Chondrocyte (in vitro differentiated cells): ENCODE measurements around the gene RAD54L2. TPM values are rescaled to one million over a fixed set of nuclear protein-coding genes. Genes with fewer than 3 reads are reported as not detected.
A peak's percentile ranks its signal among the peaks of the same experiment; 100 is the strongest.
"Not testable (repeated sequence)": the region's sequence is repeated elsewhere in the genome, so short reads cannot be mapped to it uniquely, and the experiment has no call there.

Source experiments
- DNase-seq: peaks from one replicate; pipeline ENCODE4 v3.0.0; 2021; ENCODE audit warnings: mixed read lengths, low spot score
- H3K27ac Mint-ChIP-seq: one replicate; pipeline ENCODE4 v1.8.0; 2021; ENCODE audit warnings: mild to moderate bottlenecking, moderate library complexity, mixed read lengths; ENCODE audit not compliant: unreplicated experiment
- H3K27me3 Mint-ChIP-seq: 2 replicates; pipeline ENCODE4 v1.8.0; 2021; ENCODE audit warnings: low read depth, mixed read lengths
- H3K36me3 Mint-ChIP-seq: 2 replicates; pipeline ENCODE4 v1.8.0; 2021; ENCODE audit warnings: low read depth, mixed read lengths
- H3K4me1 Mint-ChIP-seq: 2 replicates; pipeline ENCODE4 v1.8.0; 2021; ENCODE audit warnings: low read depth, mild to moderate bottlenecking, mixed read lengths
- H3K4me3 Mint-ChIP-seq: one replicate; pipeline ENCODE4 v1.8.0; 2021; ENCODE audit warnings: mild to moderate bottlenecking, moderate library complexity, mixed read lengths; ENCODE audit not compliant: unreplicated experiment
- H3K9me3 Mint-ChIP-seq: 2 replicates; pipeline ENCODE4 v1.8.0; 2021; ENCODE audit warnings: low read depth, mixed read lengths
- CTCF ChIP-seq: fragments of 200-600 bp; sonication (generic); IDR thresholded peaks from 2 replicates; pipeline ENCODE4 v1.5.0; 2021; ENCODE audit warnings: antibody characterized with exemption, mild to moderate bottlenecking, moderate library complexity
- total RNA-seq: library from RNA; stranded (reverse); gene quantifications from 3 replicates; pipeline ENCODE4 v1.2.1, GENCODE V29; 2021

The RAD54L2 gene
- total RNA-seq, 1 donor from 2014 or later, result 20.4 TPM

- no peak for DNase-seq
- Mint-ChIP-seq H3K36me3 (peaks cover 3% of the 10 kb centered on the region), H3K27ac (no peak overlapping the region), H3K4me1 (no peaks in the 10 kb centered on the region), H3K4me3 (no peak overlapping the region), H3K9me3 (no peaks in the 10 kb centered on the region), H3K27me3 (no peaks in the 10 kb centered on the region)
- no peak for TF ChIP-seq CTCF
These were observed 10.8 kb downstream of the RAD54L2 start for GRCh38 chr3:51549311-51549710.

- no peak overlapping the region for H3K4me3 Mint-ChIP-seq
- no peaks in the 10 kb centered on the region for H3K4me1 Mint-ChIP-seq
- H3K27me3 Mint-ChIP-seq, result no peaks in the 10 kb centered on the region
- H3K27ac Mint-ChIP-seq, result no peak overlapping the region
- H3K36me3 Mint-ChIP-seq, result peaks cover 3% of the 10 kb centered on the region
- TF ChIP-seq CTCF, result no peak
- no peaks in the 10 kb centered on the region for H3K9me3 Mint-ChIP-seq
- no peak for DNase-seq
These were observed 11.7 kb downstream of the RAD54L2 start for GRCh38 chr3:51550080-51550819.

- no peaks in the 10 kb centered on the region for H3K9me3 Mint-ChIP-seq
- no peaks in the 10 kb centered on the region for H3K27me3 Mint-ChIP-seq
- no peak for DNase-seq
- peaks cover 10% of the 10 kb centered on the region for H3K4me1 Mint-ChIP-seq
- no peak overlapping the region for H3K27ac Mint-ChIP-seq
- H3K36me3 Mint-ChIP-seq, result no peaks in the 10 kb centered on the region
- no peak overlapping the region for H3K4me3 Mint-ChIP-seq
- TF ChIP-seq CTCF, result no peak
These were observed 19.5 kb downstream of the RAD54L2 start for GRCh38 chr3:51557993-51558392.

GRCh38 chr3:51559411-51559888 is 20.9 kb downstream of the RAD54L2 start:
- H3K27me3 Mint-ChIP-seq, result no peaks in the 10 kb centered on the region
- H3K36me3 Mint-ChIP-seq, result no peaks in the 10 kb centered on the region
- H3K4me1 Mint-ChIP-seq, result peaks cover 14% of the 10 kb centered on the region
- TF ChIP-seq CTCF, result no peak
- DNase-seq, result no peak
- no peaks in the 10 kb centered on the region for H3K9me3 Mint-ChIP-seq
- no peak overlapping the region for H3K4me3 Mint-ChIP-seq
- H3K27ac Mint-ChIP-seq, result peak overlapping the region; percentile 68

GRCh38 chr3:51559961-51560360 is 21.4 kb downstream of the RAD54L2 start:
- Mint-ChIP-seq H3K36me3 (no peaks in the 10 kb centered on the region), H3K9me3 (no peaks in the 10 kb centered on the region), H3K4me3 (no peak overlapping the region), H3K4me1 (peaks cover 14% of the 10 kb centered on the region), H3K27ac (peak overlapping the region; percentile 32), H3K27me3 (no peaks in the 10 kb centered on the region)
- TF ChIP-seq CTCF, result no peak
- DNase-seq, result no peak

GRCh38 chr3:51562403-51562802 is 23.9 kb downstream of the RAD54L2 start:
- H3K4me3 Mint-ChIP-seq, H3K36me3 Mint-ChIP-seq, DNase-seq, H3K9me3 Mint-ChIP-seq, H3K27me3 Mint-ChIP-seq, H3K27ac Mint-ChIP-seq: not testable (repeated sequence)
- H3K4me1 Mint-ChIP-seq, result peaks cover 24% of the 10 kb centered on the region
